Panc1 (cell line): ENCODE measurements around the gene PXMP2.

Experiments used
- CTCF ChIP-seq: fragments of 450-650 bp; IDR thresholded peaks from 2 replicates; pipeline ENCODE4 v1.5.1; 2017; ENCODE audit warnings: mild to moderate bottlenecking
- POLR2AphosphoS5 ChIP-seq: IDR thresholded peaks from 2 replicates; pipeline ENCODE4 v1.6.1; 2012; ENCODE audit warnings: mild to moderate bottlenecking, low read depth, low read length, moderate library complexity
- REST ChIP-seq, 2 experiments: IDR thresholded peaks; 2 replicates each; pipeline ENCODE4 v1.6.1; 2011 to 2012; ENCODE audit warnings: low read depth in 2 of 2, control low read depth in 1 of 2, low read length in 1 of 2, mild to moderate bottlenecking in 1 of 2, moderate library complexity in 1 of 2; ENCODE audit not compliant: insufficient read depth in 1 of 2

- TF ChIP-seq REST (IDR thresholded peaks at IDR 0.05; ENCODE audit: insufficient read depth in 1 of 2, low read depth in 2 of 2, low read length in 1 of 2) (no peak), CTCF (no peak), POLR2AphosphoS5 (no peak)
Measured at GRCh38 chr12:132740313-132740646, 52.9 kb downstream of the PXMP2 start.
